Measurements from ENCODE around the gene SELENOI.
A peak's percentile ranks its signal among the peaks of the same experiment; 100 is the strongest.

Gene SELENOI

DNA sequence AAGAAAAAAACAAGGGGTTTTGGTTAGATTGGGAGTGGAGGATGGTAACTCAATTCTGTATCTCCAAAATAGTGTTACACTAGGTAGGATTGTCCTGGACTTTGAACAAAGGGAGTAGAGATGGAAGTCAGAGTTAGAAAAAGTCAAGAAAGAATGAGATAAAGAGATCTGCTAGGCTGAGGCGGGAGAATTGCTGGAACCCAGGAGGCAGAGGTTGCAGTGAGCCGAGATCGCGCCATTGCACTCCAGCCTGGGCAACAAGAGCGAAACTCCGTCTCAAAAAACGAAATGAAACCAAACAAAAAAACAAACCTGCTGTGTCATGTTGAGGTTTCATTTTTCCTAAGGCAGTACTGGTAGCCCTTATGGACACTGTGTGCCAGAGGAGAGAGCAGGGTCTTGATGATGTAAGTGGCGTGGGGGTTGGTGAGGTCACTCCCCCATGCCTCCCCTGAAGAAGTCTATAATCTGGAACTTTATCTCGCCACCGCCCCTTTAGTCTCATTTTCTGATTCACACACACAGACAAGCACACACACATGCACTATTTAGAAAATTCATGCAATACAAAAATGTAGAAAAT is 66.2 kb downstream of the SELENOI start:
- Histone ChIP-seq H3K79me2 (ENCODE audit: control insufficient read depth, low read length) (no peaks in the 10 kb centered on the region), H3K4me1 (ENCODE audit: control insufficient read depth, low read length) (no peaks in the 10 kb centered on the region), H3F3A (ENCODE audit: control insufficient read depth, insufficient read depth) (no peaks in the 10 kb centered on the region), H3K27me3 (ENCODE audit: control insufficient read depth, low read length) (peaks cover 16% of the 10 kb centered on the region), H3K9me3 (ENCODE audit: control insufficient read depth, insufficient read depth, low read length) (no peaks in the 10 kb centered on the region), H3K4me3 (ENCODE audit: low read length) (0 out of 2 replicates have a peak overlapping the region, but pooled peaks have one; percentile 19), H3K36me3 (ENCODE audit: control insufficient read depth, low read length) (no peaks in the 10 kb centered on the region), H3K4me2 (ENCODE audit: low read length) (no peak overlapping the region), H3K27ac (ENCODE audit: low read depth, low read length) (no peak overlapping the region), H3K9me2 (replicated peaks; ENCODE audit: control insufficient read depth, low read length) (no peaks in the 10 kb centered on the region), H4K20me1 (ENCODE audit: control insufficient read depth, insufficient read depth, low read depth, low read length) (no peaks in the 10 kb centered on the region)
- TF ChIP-seq EZH2phosphoT487 (IDR thresholded peaks at IDR 0.05; ENCODE audit: borderline replicate concordance, low read length) (no peak), CTCF (IDR thresholded peaks at IDR 0.05; ENCODE audit: low read depth, low read length, poor library complexity, severe bottlenecking) (no peak)

DNA sequence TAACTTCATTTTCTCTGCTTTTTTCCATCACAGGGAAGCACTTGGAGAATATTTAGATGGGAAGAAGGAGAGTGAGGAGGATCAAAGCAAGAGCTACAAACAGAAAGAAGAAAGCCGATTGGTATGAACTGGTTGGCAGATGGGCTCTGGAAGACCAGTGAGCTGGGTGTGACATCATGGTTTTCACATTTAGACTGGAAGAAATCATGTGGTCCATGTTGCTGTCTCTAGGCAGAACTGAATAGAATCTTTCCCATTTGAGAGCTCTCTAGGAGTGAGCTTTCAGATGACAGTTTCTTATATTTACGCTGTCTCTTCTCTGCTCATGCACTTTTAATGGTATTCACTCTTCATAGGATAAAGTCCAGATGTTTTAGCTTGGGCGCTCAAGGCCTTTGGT is 68.4 kb downstream of the SELENOI start:
- Histone ChIP-seq H3K9me2 (replicated peaks; ENCODE audit: control insufficient read depth, low read length) (no peaks in the 10 kb centered on the region), H3K4me2 (ENCODE audit: low read length) (no peak overlapping the region), H3K9me3 (ENCODE audit: control insufficient read depth, insufficient read depth, low read length) (no peaks in the 10 kb centered on the region), H4K20me1 (ENCODE audit: control insufficient read depth, insufficient read depth, low read depth, low read length) (peaks cover 2% of the 10 kb centered on the region; the same call in 1 of the 2 replicates), H3K4me1 (ENCODE audit: control insufficient read depth, low read length) (no peaks in the 10 kb centered on the region), H3K4me3 (ENCODE audit: low read length) (no peak overlapping the region), H3K79me2 (ENCODE audit: control insufficient read depth, low read length) (no peaks in the 10 kb centered on the region), H3F3A (ENCODE audit: control insufficient read depth, insufficient read depth) (no peaks in the 10 kb centered on the region), H3K36me3 (ENCODE audit: control insufficient read depth, low read length) (no peaks in the 10 kb centered on the region), H3K27me3 (ENCODE audit: control insufficient read depth, low read length) (peaks cover 11% of the 10 kb centered on the region; the same call in 1 of the 2 replicates), H3K27ac (ENCODE audit: low read depth, low read length) (no peak overlapping the region)
- no peak for TF ChIP-seq EZH2phosphoT487 (IDR thresholded peaks at IDR 0.05; ENCODE audit: borderline replicate concordance, low read length)
- no peak for TF ChIP-seq CTCF (IDR thresholded peaks at IDR 0.05; ENCODE audit: low read depth, low read length, poor library complexity, severe bottlenecking)

DNA sequence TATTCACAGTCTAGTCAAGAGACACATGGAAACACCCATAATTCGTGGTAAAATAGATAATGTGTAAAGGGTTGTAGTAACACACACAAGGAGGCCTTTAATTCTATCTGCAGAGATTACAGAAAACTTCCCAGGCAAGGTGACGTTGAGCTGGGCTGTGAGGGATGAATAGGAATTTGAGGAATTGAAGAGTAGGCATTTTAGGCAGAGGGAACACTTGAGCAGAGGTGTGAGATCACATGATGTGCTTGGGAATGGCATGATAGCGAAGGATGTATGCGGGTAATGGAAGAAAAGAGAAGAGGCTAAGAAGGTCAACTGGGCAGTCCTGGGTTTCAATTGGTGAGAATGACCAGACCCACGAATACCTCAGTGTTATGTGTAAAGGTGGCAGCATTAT is 76.0 kb downstream of the SELENOI start:
- Histone ChIP-seq H3K4me1 (ENCODE audit: control insufficient read depth, low read length) (no peaks in the 10 kb centered on the region), H3K36me3 (ENCODE audit: control insufficient read depth, low read length) (no peaks in the 10 kb centered on the region), H3K9me2 (replicated peaks; ENCODE audit: control insufficient read depth, low read length) (no peaks in the 10 kb centered on the region), H3K27ac (ENCODE audit: low read depth, low read length) (no peak overlapping the region), H3K4me2 (ENCODE audit: low read length) (no peak overlapping the region), H3F3A (ENCODE audit: control insufficient read depth, insufficient read depth) (no peaks in the 10 kb centered on the region), H3K79me2 (ENCODE audit: control insufficient read depth, low read length) (no peaks in the 10 kb centered on the region), H3K9me3 (ENCODE audit: control insufficient read depth, insufficient read depth, low read length) (no peaks in the 10 kb centered on the region), H3K27me3 (ENCODE audit: control insufficient read depth, low read length) (peaks cover 4% of the 10 kb centered on the region; the same call in 1 of the 2 replicates), H4K20me1 (ENCODE audit: control insufficient read depth, insufficient read depth, low read depth, low read length) (peaks cover 2% of the 10 kb centered on the region; the same call in 1 of the 2 replicates), H3K4me3 (ENCODE audit: low read length) (no peak overlapping the region)
- TF ChIP-seq CTCF (IDR thresholded peaks at IDR 0.05; ENCODE audit: low read depth, low read length, poor library complexity, severe bottlenecking) (no peak), EZH2phosphoT487 (IDR thresholded peaks at IDR 0.05; ENCODE audit: borderline replicate concordance, low read length) (no peak)

Data from DOHH2 (cell line).